CD14-positive monocyte (primary cell): ENCODE data around the gene IGLL5. TPM values are rescaled to one million over a fixed set of nuclear protein-coding genes. Genes with fewer than 3 reads are reported as not detected.

Experiments used
- DNase-seq, 3 donors: peaks; one replicate each; pipeline ENCODE4 v3.0.0-alpha.2; 2011 to 2022
- H2AFZ ChIP-seq: 2 replicates; pipeline ENCODE4 v1.6.0; 2012; ENCODE audit warnings: mild to moderate bottlenecking, low read depth, low read length, inconsistent platforms; ENCODE audit not compliant: insufficient read depth, poor library complexity, severe bottlenecking
- H3K27ac ChIP-seq, 2 donors: 1 replicate in 1 of 2; 2 replicates in 1 of 2; pipeline ENCODE4 v1.5.1; 2012 to 2013; ENCODE audit warnings: low read length in 2 of 2, control low read depth in 1 of 2, inconsistent platforms in 1 of 2, low read depth in 1 of 2, mild to moderate bottlenecking in 1 of 2
- H3K27me3 ChIP-seq, 2 donors: one replicate each; pipeline versions ENCODE4 v1.6.0 to v1.6.1; 2011 to 2013; ENCODE audit warnings: low read length in 2 of 2; ENCODE audit not compliant: control insufficient read depth in 2 of 2, insufficient read depth in 2 of 2
- H3K36me3 ChIP-seq, 2 donors: replicated peaks in 1 of 2; 1 replicate in 1 of 2; 2 replicates in 1 of 2; pipeline versions ENCODE4 v1.5.1 to v1.6.1; 2012 to 2013; ENCODE audit warnings: low read length in 2 of 2, control low read depth in 1 of 2, inconsistent platforms in 1 of 2, mild to moderate bottlenecking in 1 of 2; ENCODE audit not compliant: insufficient read depth in 2 of 2, control insufficient read depth in 1 of 2
- H3K4me1 ChIP-seq, 2 donors: 1 replicate in 1 of 2; 2 replicates in 1 of 2; pipeline versions ENCODE4 v1.5.1 to v1.6.1; 2012 to 2013; ENCODE audit warnings: low read length in 2 of 2, control low read depth in 1 of 2, inconsistent platforms in 1 of 2, mild to moderate bottlenecking in 1 of 2, moderate library complexity in 1 of 2; ENCODE audit not compliant: insufficient read depth in 2 of 2, control insufficient read depth in 1 of 2
- H3K4me2 ChIP-seq: replicated peaks from 2 replicates; pipeline ENCODE3; 2012; ENCODE audit warnings: low read length, moderate library complexity, mild to moderate bottlenecking; ENCODE audit not compliant: poor library complexity, severe bottlenecking; ENCODE audit errors: extremely low read depth
- H3K4me3 ChIP-seq, 3 experiments: fragments of 200-600 bp in 1 of 3; sonication (generic) in 1 of 3; replicated peaks in 1 of 3; 1 replicate in 2 of 3; 2 replicates in 1 of 3; pipeline ENCODE4 v1.5.1; 2011 to 2013; ENCODE audit warnings: low read length in 3 of 3, mild to moderate bottlenecking in 3 of 3, control low read depth in 2 of 3, low read depth in 2 of 3, inconsistent platforms in 1 of 3, moderate library complexity in 1 of 3
- H3K79me2 ChIP-seq: 2 replicates; pipeline ENCODE4 v1.6.0; 2012; ENCODE audit warnings: mild to moderate bottlenecking, control low read depth, inconsistent platforms, low read length, moderate library complexity; ENCODE audit not compliant: insufficient read depth
- H3K9ac ChIP-seq: 2 replicates; pipeline ENCODE4 v1.6.0; 2017; ENCODE audit warnings: low read length, mild to moderate bottlenecking; ENCODE audit not compliant: insufficient read depth, poor library complexity, severe bottlenecking
- H3K9me3 ChIP-seq, 2 donors: replicated peaks in 1 of 2; 1 replicate in 1 of 2; 2 replicates in 1 of 2; pipeline versions ENCODE4 v1.5.1 to v1.6.1; 2012 to 2013; ENCODE audit warnings: low read length in 2 of 2, control low read depth in 1 of 2; ENCODE audit not compliant: control insufficient read depth in 1 of 2, insufficient read depth in 1 of 2
- H4K20me1 ChIP-seq: 2 replicates; pipeline ENCODE4 v1.6.0; 2012; ENCODE audit warnings: mild to moderate bottlenecking, low read length, control low read depth, moderate library complexity; ENCODE audit not compliant: insufficient read depth
- H3K27ac Mint-ChIP-seq, 7 donors: one replicate each; pipeline ENCODE4 v1.8.0; 2020; ENCODE audit warnings: mild to moderate bottlenecking in 7 of 7, mixed read lengths in 7 of 7, moderate library complexity in 6 of 7, inconsistent platforms in 2 of 7
- H3K27me3 Mint-ChIP-seq, 3 donors: one replicate each; pipeline ENCODE4 v1.8.0; 2021 to 2022; ENCODE audit warnings: low read depth in 3 of 3, mild to moderate bottlenecking in 3 of 3, mixed read lengths in 3 of 3, moderate library complexity in 3 of 3, inconsistent platforms in 1 of 3
- H3K36me3 Mint-ChIP-seq, 2 donors: one replicate each; pipeline ENCODE4 v1.8.0; 2020; ENCODE audit warnings: mixed read lengths in 2 of 2, inconsistent platforms in 1 of 2, mild to moderate bottlenecking in 1 of 2
- H3K4me1 Mint-ChIP-seq: one replicate; pipeline ENCODE4 v1.8.0; 2020; ENCODE audit warnings: mild to moderate bottlenecking, mixed read lengths
- H3K4me3 Mint-ChIP-seq, 2 donors: one replicate each; pipeline ENCODE4 v1.8.0; 2020; ENCODE audit warnings: mild to moderate bottlenecking in 2 of 2, mixed read lengths in 2 of 2, moderate library complexity in 1 of 2
- H3K9me3 Mint-ChIP-seq, 7 donors: one replicate each; pipeline ENCODE4 v1.8.0; 2020 to 2022; ENCODE audit warnings: mixed read lengths in 7 of 7, mild to moderate bottlenecking in 6 of 7, moderate library complexity in 6 of 7, inconsistent platforms in 2 of 7
- CTCF ChIP-seq: fragments of 200-600 bp; IDR thresholded peaks from one replicate; pipeline ENCODE4 v1.8.0; 2022; ENCODE audit warnings: antibody characterized with exemption, mild to moderate bottlenecking
- WGBS: methylation state at CpG from one replicate; pipeline ENCODE4 v1.1.5; 2013; ENCODE audit warnings: missing lambda C conversion rate; ENCODE audit not compliant: insufficient coverage; 5-methylcytosine and 5-hydroxymethylcytosine counted together
- intact Hi-C, 2 donors: fragments of 100-400 bp; cut with micrococcal nuclease; formaldehyde crosslinking; loops; one replicate each; pipeline versions ENCODE4 v1.15.0 to v1.15.1; 2023
- polyA plus RNA-seq, 3 donors: library from polyadenylated mRNA; depleted of rRNA in 1 of 3; unstranded in 2 of 3; stranded (reverse) in 1 of 3; fragments of 300-500 nt in 2 of 3; fragments of >200 nt in 1 of 3; fragmentation: Illumina TruSeq in 2 of 3; gene quantifications; 1 replicate in 2 of 3; 2 replicates in 1 of 3; pipeline ENCODE4 v1.2.3, GENCODE V29; 2012 to 2021

Gene IGLL5
- polyA plus RNA-seq, 3 donors: 0.21 to 0.38 TPM; not detected in 1

- peaks cover 0 to 4% of the 10 kb centered on the region in 2 donors for H3K36me3 Mint-ChIP-seq
- Histone ChIP-seq H2AFZ (no peak overlapping the region), H3K79me2 (no peaks in the 10 kb centered on the region), H3K36me3 (no peaks in the 10 kb centered on the region), H3K27me3 (no peaks in the 10 kb centered on the region), H3K9me3 (no peaks in the 10 kb centered on the region), H3K4me3 (no peak overlapping the region), H3K4me1 (no peaks in the 10 kb centered on the region), H3K27ac (no peak overlapping the region), H3K9ac (no peak overlapping the region), H4K20me1 (no peaks in the 10 kb centered on the region), H3K4me2 (no peak overlapping the region)
- no peak overlapping the region for H3K27ac Mint-ChIP-seq
- peaks cover 12% of the 10 kb centered on the region for H3K4me1 Mint-ChIP-seq
- peaks cover 5 to 14% (median 7%) of the 10 kb centered on the region in 3 donors for H3K27me3 Mint-ChIP-seq
- no peak for TF ChIP-seq CTCF
- DNase-seq: no peak
- intact Hi-C loops: no loop called here
- H3K4me3 Mint-ChIP-seq: no peak overlapping the region
- 89% methylated on average over 3 of the region's 3 CpGs for WGBS
- H3K9me3 Mint-ChIP-seq: peaks cover 0 to 2% (median 0%) of the 10 kb centered on the region in 7 donors
These were observed 9.0 kb downstream of the IGLL5 start for GRCh38 chr22:22896601-22897000.

GRCh38 chr22:22897091-22897490 lies 9.5 kb downstream of the IGLL5 start:
- H3K27me3 ChIP-seq: no peaks in the 10 kb centered on the region
- H3K27me3 Mint-ChIP-seq: peaks cover 5 to 14% (median 7%) of the 10 kb centered on the region in 3 donors
- H3K79me2 ChIP-seq: no peaks in the 10 kb centered on the region
- H4K20me1 ChIP-seq: no peaks in the 10 kb centered on the region
- H3K36me3 Mint-ChIP-seq: peaks cover 0 to 4% of the 10 kb centered on the region in 2 donors
- peaks cover 0 to 2% (median 0%) of the 10 kb centered on the region in 7 donors for H3K9me3 Mint-ChIP-seq
- no peak overlapping the region for H2AFZ ChIP-seq
- H3K4me3 Mint-ChIP-seq: no peak overlapping the region
- H3K9ac ChIP-seq: no peak overlapping the region
- no peak overlapping the region for H3K27ac Mint-ChIP-seq
- H3K4me3 ChIP-seq: no peak overlapping the region
- H3K9me3 ChIP-seq: no peaks in the 10 kb centered on the region
- WGBS: 90% methylated on average over 3 of the region's 3 CpGs
- DNase-seq: no peak
- no peak overlapping the region for H3K27ac ChIP-seq
- no peaks in the 10 kb centered on the region for H3K4me1 ChIP-seq
- H3K4me1 Mint-ChIP-seq: peaks cover 12% of the 10 kb centered on the region
- no peak overlapping the region for H3K4me2 ChIP-seq
- TF ChIP-seq CTCF: no peak
- H3K36me3 ChIP-seq: no peaks in the 10 kb centered on the region
- intact Hi-C loops: no loop called here
